OCI-LY1 (cell line): Measurements from ENCODE around the gene DOCK1.

Experiments
- H2AFZ ChIP-seq: fragments of 200-600 bp; sonication (generic), shearing (Covaris generic); 2 replicates; pipeline ENCODE4 v1.6.0; 2014; ENCODE audit warnings: antibody characterized with exemption, mild to moderate bottlenecking, low read length
- H3F3A ChIP-seq: fragments of 200-600 bp; sonication (generic), shearing (Covaris generic); 2 replicates; pipeline ENCODE4 v1.6.0; 2014; ENCODE audit warnings: mild to moderate bottlenecking, antibody characterized with exemption, low read length, moderate library complexity; ENCODE audit not compliant: insufficient read depth
- H3K27ac ChIP-seq: fragments of 200-600 bp; sonication (generic); 2 replicates; pipeline ENCODE4 v1.5.1; 2014; ENCODE audit warnings: low read length, mixed run types, mild to moderate bottlenecking, low read depth; ENCODE audit not compliant: poor library complexity, severe bottlenecking
- H3K27me3 ChIP-seq: fragments of 200-600 bp; sonication (generic); 2 replicates; pipeline ENCODE4 v1.6.0; 2014; ENCODE audit warnings: antibody characterized with exemption, mild to moderate bottlenecking, low read length, moderate library complexity; ENCODE audit not compliant: insufficient read depth
- H3K36me3 ChIP-seq: fragments of 200-600 bp; sonication (generic); 2 replicates; pipeline ENCODE4 v1.6.1; 2014; ENCODE audit warnings: mild to moderate bottlenecking, antibody characterized with exemption, low read length, moderate library complexity, mixed read lengths; ENCODE audit not compliant: insufficient read depth
- H3K4me1 ChIP-seq: fragments of 200-600 bp; sonication (generic); 2 replicates; pipeline ENCODE4 v1.5.1; 2014; ENCODE audit warnings: mild to moderate bottlenecking, low read length, moderate library complexity; ENCODE audit not compliant: insufficient read depth, severe bottlenecking
- H3K4me2 ChIP-seq: fragments of 200-600 bp; sonication (generic), shearing (Covaris generic); 2 replicates; pipeline ENCODE4 v1.6.1; 2014; ENCODE audit warnings: low read length
- H3K4me3 ChIP-seq: fragments of 200-600 bp; sonication (generic); 2 replicates; pipeline ENCODE4 v1.5.1; 2014; ENCODE audit warnings: low read length, low read depth, mild to moderate bottlenecking, mixed read lengths; ENCODE audit not compliant: poor library complexity, severe bottlenecking
- H3K79me2 ChIP-seq: fragments of 200-600 bp; shearing (Covaris generic); 2 replicates; pipeline ENCODE4 v1.6.1; 2016; ENCODE audit warnings: mixed run types, low read length, mixed read lengths; ENCODE audit not compliant: insufficient read depth
- H3K9ac ChIP-seq: fragments of 200-600 bp; sonication (generic), shearing (Covaris generic); 2 replicates; pipeline ENCODE4 v1.6.1; 2014; ENCODE audit warnings: mild to moderate bottlenecking, low read length, mixed read lengths
- H3K9me2 ChIP-seq: fragments of 200-600 bp; sonication (generic), shearing (Covaris generic); 2 replicates; pipeline ENCODE4 v1.6.1; 2014; ENCODE audit warnings: low read depth, mild to moderate bottlenecking, low read length, mixed read lengths
- H3K9me3 ChIP-seq: fragments of 200-600 bp; shearing (Covaris generic); 2 replicates; pipeline ENCODE4 v1.6.1; 2014; ENCODE audit warnings: low read length, mixed read lengths
- H4K20me1 ChIP-seq: fragments of 200-600 bp; sonication (generic), shearing (Covaris generic); 2 replicates; pipeline ENCODE4 v1.6.0; 2016; ENCODE audit warnings: mild to moderate bottlenecking, low read length; ENCODE audit not compliant: insufficient read depth
- CTCF ChIP-seq: fragments of 200-600 bp; sonication (generic), shearing (Covaris generic); IDR thresholded peaks from 2 replicates; pipeline ENCODE4 v1.5.1; 2017; ENCODE audit warnings: mild to moderate bottlenecking, antibody characterized with exemption, low read length, moderate library complexity, mixed read lengths
- EZH2 ChIP-seq: fragments of 200-600 bp; sonication (generic), shearing (Covaris generic); IDR thresholded peaks from 2 replicates; pipeline ENCODE4 v1.8.0; 2017; ENCODE audit warnings: borderline replicate concordance, mixed run types, mild to moderate bottlenecking, antibody characterized with exemption, low read length, moderate library complexity, mixed read lengths

Gene DOCK1

GRCh38 chr10:127345231-127345965 lies 440.2 kb downstream of the DOCK1 start:
- Histone ChIP-seq H3K4me3 (no peak overlapping the region), H3K4me1 (no peaks in the 10 kb centered on the region), H3K27ac (no peak overlapping the region), H3K79me2 (no peaks in the 10 kb centered on the region), H3K4me2 (no peak overlapping the region), H3K9me2 (no peaks in the 10 kb centered on the region), H2AFZ (no peak overlapping the region), H4K20me1 (no peaks in the 10 kb centered on the region), H3K36me3 (no peaks in the 10 kb centered on the region), H3K9me3 (no peaks in the 10 kb centered on the region), H3K27me3 (no peaks in the 10 kb centered on the region), H3F3A (no peaks in the 10 kb centered on the region), H3K9ac (no peak overlapping the region)
- TF ChIP-seq CTCF (no peak), EZH2 (no peak)

- no peak for TF ChIP-seq CTCF
- no peak for TF ChIP-seq EZH2
- H3K79me2 ChIP-seq = no peaks in the 10 kb centered on the region
- H3K4me1 ChIP-seq = no peaks in the 10 kb centered on the region
- H3K4me2 ChIP-seq = no peak overlapping the region
- no peaks in the 10 kb centered on the region for H3K36me3 ChIP-seq
- H4K20me1 ChIP-seq = no peaks in the 10 kb centered on the region
- H3K9me3 ChIP-seq = no peaks in the 10 kb centered on the region
- no peaks in the 10 kb centered on the region for H3K9me2 ChIP-seq
- H3F3A ChIP-seq = no peaks in the 10 kb centered on the region
- no peak overlapping the region for H3K4me3 ChIP-seq
- no peak overlapping the region for H2AFZ ChIP-seq
- no peak overlapping the region for H3K9ac ChIP-seq
- H3K27me3 ChIP-seq = no peaks in the 10 kb centered on the region
- H3K27ac ChIP-seq = no peak overlapping the region
These were observed 441.4 kb downstream of the DOCK1 start for GRCh38 chr10:127346604-127347003.

- Histone ChIP-seq H3K9me2 (no peaks in the 10 kb centered on the region), H4K20me1 (no peaks in the 10 kb centered on the region), H2AFZ (no peak overlapping the region), H3K4me2 (no peak overlapping the region), H3K9me3 (no peaks in the 10 kb centered on the region), H3K4me3 (no peak overlapping the region), H3K27ac (no peak overlapping the region), H3K9ac (no peak overlapping the region), H3K4me1 (no peaks in the 10 kb centered on the region), H3K79me2 (no peaks in the 10 kb centered on the region), H3K27me3 (no peaks in the 10 kb centered on the region), H3F3A (no peaks in the 10 kb centered on the region), H3K36me3 (no peaks in the 10 kb centered on the region)
- no peak for TF ChIP-seq EZH2
- TF ChIP-seq CTCF = no peak
These were observed 442.2 kb downstream of the DOCK1 start for GRCh38 chr10:127347202-127347959.
